CD4-positive, alpha-beta T cell treated with Interleukin-21 for 1 hour (primary cell): ENCODE data around the gene IFT80.
A peak's percentile ranks its signal among the peaks of the same experiment; 100 is the strongest.
"Not testable (repeated sequence)": the region's sequence is repeated elsewhere in the genome, so short reads cannot be mapped to it uniquely, and the experiment has no call there.

Experiments used
- DNase-seq: peaks from one replicate; pipeline ENCODE4 v3.0.0-alpha.2; 2020

The IFT80 gene

GRCh38 chr3:160355826-160356225, 43.2 kb downstream of the IFT80 start:
- DNase-seq: no peak

GRCh38 chr3:160346511-160346910, 52.5 kb downstream of the IFT80 start:
- no peak for DNase-seq

GRCh38 chr3:160343132-160343531, 55.9 kb downstream of the IFT80 start:
- peak; percentile 26 for DNase-seq

GRCh38 chr3:160340351-160340750, 58.7 kb downstream of the IFT80 start:
- DNase-seq: no peak

GRCh38 chr3:160331127-160331937, 67.7 kb downstream of the IFT80 start:
- no peak for DNase-seq

GRCh38 chr3:160330690-160331089, 68.3 kb downstream of the IFT80 start:
- no peak for DNase-seq

GRCh38 chr3:160330109-160330508, 68.9 kb downstream of the IFT80 start:
- no peak for DNase-seq

GRCh38 chr3:160326286-160326685, 72.7 kb downstream of the IFT80 start:
- not testable (repeated sequence) for DNase-seq

- DNase-seq: not testable (repeated sequence)
Measured at GRCh38 chr3:160321821-160322220, 77.2 kb downstream of the IFT80 start.

GRCh38 chr3:160319322-160319721, 79.7 kb downstream of the IFT80 start:
- DNase-seq: no peak

GRCh38 chr3:160314995-160315394, 84.0 kb downstream of the IFT80 start:
- no peak for DNase-seq

- no peak for DNase-seq
Measured at GRCh38 chr3:160312014-160312624, 86.9 kb downstream of the IFT80 start.

GRCh38 chr3:160302806-160303205, 96.2 kb downstream of the IFT80 start:
- no peak for DNase-seq

- no peak for DNase-seq
Measured at GRCh38 chr3:160296591-160296990, 102.4 kb downstream of the IFT80 start.

- DNase-seq: no peak
Measured at GRCh38 chr3:160291909-160292299, 107.1 kb downstream of the IFT80 start.

- no peak for DNase-seq
Measured at GRCh38 chr3:160291290-160291908, 107.6 kb downstream of the IFT80 start.

- no peak for DNase-seq
Measured at GRCh38 chr3:160287666-160288065, 111.4 kb downstream of the IFT80 start.

- no peak for DNase-seq
Measured at GRCh38 chr3:160286231-160286630, 112.8 kb downstream of the IFT80 start.

GRCh38 chr3:160280836-160281235, 118.2 kb downstream of the IFT80 start:
- no peak for DNase-seq

GRCh38 chr3:160279657-160280056, 119.4 kb downstream of the IFT80 start:
- DNase-seq: no peak

- DNase-seq: no peak
Measured at GRCh38 chr3:160278210-160278609, 120.8 kb downstream of the IFT80 start.

- no peak for DNase-seq
Measured at GRCh38 chr3:160265088-160265487, 133.9 kb downstream of the IFT80 start.

- DNase-seq: no peak
Measured at GRCh38 chr3:160260587-160261270, 138.3 kb downstream of the IFT80 start.

GRCh38 chr3:160259589-160259988, 139.4 kb downstream of the IFT80 start:
- DNase-seq: no peak
